ENCODE measurements around the gene CDKN2AIPNL.

DNA sequence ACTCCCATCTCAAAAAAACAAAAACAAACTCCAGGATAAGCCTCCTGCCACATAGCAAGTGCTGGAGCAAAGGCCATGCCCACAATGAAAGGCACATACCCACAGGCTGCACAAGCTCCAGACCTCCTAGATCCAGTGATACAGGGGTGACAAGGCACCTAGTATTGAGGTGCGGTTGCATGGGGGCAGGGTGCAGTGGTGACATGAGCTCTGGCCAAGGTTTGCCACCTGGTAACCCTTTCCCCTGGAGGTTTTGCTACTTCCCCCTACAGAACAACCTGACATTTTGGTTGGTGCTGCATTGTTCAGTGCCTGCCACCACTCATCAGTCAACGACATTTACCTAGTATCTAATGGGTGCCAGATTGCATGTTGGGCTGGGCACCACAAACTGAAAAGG is 14.5 kb downstream of the CDKN2AIPNL start:
- TF ChIP-seq EZH2phosphoT487 (IDR thresholded peaks at IDR 0.05; ENCODE audit: borderline replicate concordance, low read length): no peak
- TF ChIP-seq, protein P1, sequence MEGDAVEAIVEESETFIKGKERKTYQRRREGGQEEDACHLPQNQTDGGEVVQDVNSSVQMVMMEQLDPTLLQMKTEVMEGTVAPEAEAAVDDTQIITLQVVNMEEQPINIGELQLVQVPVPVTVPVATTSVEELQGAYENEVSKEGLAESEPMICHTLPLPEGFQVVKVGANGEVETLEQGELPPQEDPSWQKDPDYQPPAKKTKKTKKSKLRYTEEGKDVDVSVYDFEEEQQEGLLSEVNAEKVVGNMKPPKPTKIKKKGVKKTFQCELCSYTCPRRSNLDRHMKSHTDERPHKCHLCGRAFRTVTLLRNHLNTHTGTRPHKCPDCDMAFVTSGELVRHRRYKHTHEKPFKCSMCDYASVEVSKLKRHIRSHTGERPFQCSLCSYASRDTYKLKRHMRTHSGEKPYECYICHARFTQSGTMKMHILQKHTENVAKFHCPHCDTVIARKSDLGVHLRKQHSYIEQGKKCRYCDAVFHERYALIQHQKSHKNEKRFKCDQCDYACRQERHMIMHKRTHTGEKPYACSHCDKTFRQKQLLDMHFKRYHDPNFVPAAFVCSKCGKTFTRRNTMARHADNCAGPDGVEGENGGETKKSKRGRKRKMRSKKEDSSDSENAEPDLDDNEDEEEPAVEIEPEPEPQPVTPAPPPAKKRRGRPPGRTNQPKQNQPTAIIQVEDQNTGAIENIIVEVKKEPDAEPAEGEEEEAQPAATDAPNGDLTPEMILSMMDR (conservative IDR thresholded peaks at IDR 0.05; ENCODE audit: low read depth, low read length): no peak

All from PC-3 (cell line).